Skeletal muscle tissue (tissue), 4 donors: Measurements from ENCODE around the gene MED1. TPM values are rescaled to one million over a fixed set of nuclear protein-coding genes. Genes with fewer than 3 reads are reported as not detected.
"Not testable (repeated sequence)": the region's sequence is repeated elsewhere in the genome, so short reads cannot be mapped to it uniquely, and the experiment has no call there.

Source experiments
- H3K27ac ChIP-seq: one replicate; pipeline ENCODE4 v1.7.0; 2013; ENCODE audit warnings: mild to moderate bottlenecking, low read depth, low read length, inconsistent platforms
- H3K27me3 ChIP-seq, 3 donors: one replicate each; pipeline ENCODE4 v1.7.0; 2013; ENCODE audit warnings: low read length in 3 of 3; ENCODE audit not compliant: control insufficient read depth in 3 of 3, insufficient read depth in 3 of 3
- H3K36me3 ChIP-seq, 3 donors: one replicate each; pipeline ENCODE4 v1.7.0; 2013; ENCODE audit warnings: low read length in 3 of 3; ENCODE audit not compliant: control insufficient read depth in 3 of 3, insufficient read depth in 3 of 3
- H3K4me1 ChIP-seq, 3 donors: one replicate each; pipeline ENCODE4 v1.7.0; 2013; ENCODE audit warnings: low read length in 3 of 3, mild to moderate bottlenecking in 3 of 3; ENCODE audit not compliant: control insufficient read depth in 3 of 3, insufficient read depth in 3 of 3
- H3K4me3 ChIP-seq, 3 donors: one replicate each; pipeline ENCODE4 v1.7.0; 2013; ENCODE audit warnings: low read length in 3 of 3
- H3K9ac ChIP-seq, 3 donors: one replicate each; pipeline ENCODE4 v1.7.0; 2013; ENCODE audit warnings: low read length in 3 of 3, mild to moderate bottlenecking in 3 of 3, moderate library complexity in 2 of 3, low read depth in 1 of 3
- H3K9me3 ChIP-seq, 3 donors: one replicate each; pipeline ENCODE4 v1.7.0; 2013; ENCODE audit warnings: low read length in 3 of 3; ENCODE audit not compliant: control insufficient read depth in 3 of 3
- total RNA-seq: library from RNA; depleted of rRNA; stranded (reverse); fragments of >200 nt; gene quantifications from one replicate; pipeline ENCODE4 v1.2.3, GENCODE V29; 2014
- donor health status: Osteomylitis.

The MED1 gene
- total RNA-seq, 1 donor from 2014 or later: 20.9 TPM

DNA sequence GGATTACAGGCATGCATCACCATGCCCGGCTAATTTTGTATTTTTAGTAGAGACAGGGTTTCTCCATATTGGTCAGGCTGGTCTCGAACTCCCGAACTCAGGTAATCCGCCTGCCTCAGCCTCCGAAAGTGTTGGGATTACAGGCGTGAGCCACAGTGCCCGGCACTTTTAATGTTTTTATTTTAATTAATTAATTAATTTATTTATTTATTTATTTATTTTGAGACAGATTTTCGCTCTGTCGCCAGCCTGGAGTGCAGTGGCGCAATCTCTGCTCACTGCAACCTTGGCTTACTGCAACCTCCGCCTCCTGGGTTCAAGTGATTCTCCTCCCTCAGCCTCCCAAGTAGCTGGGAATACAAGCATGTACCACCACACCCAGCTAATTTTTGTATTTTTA lies 17.5 kb upstream of the MED1 start:
- not testable (repeated sequence) for H3K4me3 ChIP-seq, H3K27ac ChIP-seq, H3K9ac ChIP-seq, H3K9me3 ChIP-seq, H3K27me3 ChIP-seq
- Histone ChIP-seq H3K36me3 (peaks cover 14 to 15% (median 14%) of the 10 kb centered on the region in 3 donors), H3K4me1 (peaks cover 11 to 15% (median 12%) of the 10 kb centered on the region in 3 donors)

DNA sequence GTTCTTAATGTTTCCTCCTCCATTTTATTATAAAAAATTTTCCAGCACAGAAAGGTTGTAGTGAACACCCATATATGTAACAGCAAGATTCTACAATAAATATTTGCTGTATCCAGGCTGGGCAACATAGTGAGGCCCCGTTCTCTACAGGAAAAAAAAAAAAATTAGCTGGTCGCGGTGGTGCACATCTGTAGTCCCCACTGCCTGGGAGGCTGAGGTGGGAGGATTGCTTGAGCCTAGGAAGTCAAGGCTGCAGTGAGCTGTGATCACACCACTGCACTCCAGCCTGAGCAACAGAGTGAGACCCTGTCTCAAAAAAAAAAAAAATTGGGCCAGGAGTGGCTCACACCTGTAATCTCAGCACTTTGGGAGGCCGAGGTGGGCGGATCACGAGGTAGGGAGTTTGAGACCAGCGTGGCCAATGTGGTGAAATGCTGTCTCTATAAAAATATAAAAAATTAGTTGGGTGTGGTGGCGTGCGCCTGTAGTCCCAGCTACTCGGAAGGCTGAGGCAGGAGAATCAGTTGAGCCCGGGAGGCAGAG lies 13.6 kb upstream of the MED1 start:
- peak overlapping the region in 1 of 3 donors; percentile 14 for H3K4me3 ChIP-seq

DNA sequence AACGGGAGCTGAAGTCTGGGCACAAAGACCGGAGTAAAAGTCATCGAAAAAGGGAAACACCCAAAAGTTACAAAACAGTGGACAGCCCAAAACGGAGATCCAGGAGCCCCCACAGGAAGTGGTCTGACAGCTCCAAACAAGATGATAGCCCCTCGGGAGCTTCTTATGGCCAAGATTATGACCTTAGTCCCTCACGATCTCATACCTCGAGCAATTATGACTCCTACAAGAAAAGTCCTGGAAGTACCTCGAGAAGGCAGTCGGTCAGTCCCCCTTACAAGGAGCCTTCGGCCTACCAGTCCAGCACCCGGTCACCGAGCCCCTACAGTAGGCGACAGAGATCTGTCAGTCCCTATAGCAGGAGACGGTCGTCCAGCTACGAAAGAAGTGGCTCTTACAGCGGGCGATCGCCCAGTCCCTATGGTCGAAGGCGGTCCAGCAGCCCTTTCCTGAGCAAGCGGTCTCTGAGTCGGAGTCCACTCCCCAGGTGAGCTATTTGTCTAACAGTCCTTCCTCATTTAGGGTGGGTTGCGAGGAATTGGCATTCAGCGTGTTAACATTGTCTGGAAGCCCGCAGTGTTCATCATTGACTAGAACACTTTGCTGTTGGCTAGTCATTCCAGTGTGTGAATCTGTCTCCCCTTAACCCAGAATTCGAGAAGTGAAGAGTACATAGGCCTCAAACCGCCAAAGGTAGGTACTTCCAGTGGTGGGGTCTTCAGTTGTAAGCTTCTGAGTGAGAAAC lies 11.7 kb upstream of the MED1 start:
- Histone ChIP-seq H3K4me1 (peaks cover 17 to 35% (median 19%) of the 10 kb centered on the region in 3 donors), H3K36me3 (no peaks in the 10 kb centered on the region), H3K27ac (peak overlapping the region; percentile 97)

More for the DNA sequence above, 13.6 kb upstream of the MED1 start:
- H3K9me3 ChIP-seq, H3K27ac ChIP-seq, H3K36me3 ChIP-seq, H3K27me3 ChIP-seq: not testable (repeated sequence)
- Histone ChIP-seq H3K9ac (peak overlapping the region in 2 of 3 donors; percentile 24 to 40), H3K4me1 (peaks cover 17 to 35% (median 19%) of the 10 kb centered on the region in 3 donors)

DNA sequence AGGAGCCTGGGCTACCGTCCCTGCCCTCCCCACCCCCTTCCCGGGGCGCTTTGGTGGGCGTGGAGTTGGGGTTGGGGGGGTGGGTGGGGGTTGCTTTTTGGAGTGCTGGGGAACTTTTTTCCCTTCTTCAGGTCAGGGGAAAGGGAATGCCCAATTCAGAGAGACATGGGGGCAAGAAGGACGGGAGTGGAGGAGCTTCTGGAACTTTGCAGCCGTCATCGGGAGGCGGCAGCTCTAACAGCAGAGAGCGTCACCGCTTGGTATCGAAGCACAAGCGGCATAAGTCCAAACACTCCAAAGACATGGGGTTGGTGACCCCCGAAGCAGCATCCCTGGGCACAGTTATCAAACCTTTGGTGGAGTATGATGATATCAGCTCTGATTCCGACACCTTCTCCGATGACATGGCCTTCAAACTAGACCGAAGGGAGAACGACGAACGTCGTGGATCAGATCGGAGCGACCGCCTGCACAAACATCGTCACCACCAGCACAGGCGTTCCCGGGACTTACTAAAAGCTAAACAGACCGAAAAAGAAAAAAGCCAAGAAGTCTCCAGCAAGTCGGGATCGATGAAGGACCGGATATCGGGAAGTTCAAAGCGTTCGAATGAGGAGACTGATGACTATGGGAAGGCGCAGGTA lies 11.0 kb upstream of the MED1 start:
- peaks cover 0 to 2% (median 0%) of the 10 kb centered on the region in 3 donors for H3K9me3 ChIP-seq
- H3K9ac ChIP-seq: peak overlapping the region; percentile 98 to 99 (median 98)
- H3K4me3 ChIP-seq: peak overlapping the region; percentile 85 to 99 (median 93)
- H3K36me3 ChIP-seq: no peaks in the 10 kb centered on the region
- peaks cover 17 to 35% (median 19%) of the 10 kb centered on the region in 3 donors for H3K4me1 ChIP-seq
- H3K27ac ChIP-seq: peak overlapping the region; percentile 97
- no peaks in the 10 kb centered on the region for H3K27me3 ChIP-seq

More for the DNA sequence above, 11.7 kb upstream of the MED1 start:
- Histone ChIP-seq H3K9me3 (peaks cover 0 to 2% (median 0%) of the 10 kb centered on the region in 3 donors), H3K9ac (peak overlapping the region; percentile 80 to 98 (median 98)), H3K27me3 (no peaks in the 10 kb centered on the region), H3K4me3 (peak overlapping the region; percentile 85 to 99 (median 93))

DNA sequence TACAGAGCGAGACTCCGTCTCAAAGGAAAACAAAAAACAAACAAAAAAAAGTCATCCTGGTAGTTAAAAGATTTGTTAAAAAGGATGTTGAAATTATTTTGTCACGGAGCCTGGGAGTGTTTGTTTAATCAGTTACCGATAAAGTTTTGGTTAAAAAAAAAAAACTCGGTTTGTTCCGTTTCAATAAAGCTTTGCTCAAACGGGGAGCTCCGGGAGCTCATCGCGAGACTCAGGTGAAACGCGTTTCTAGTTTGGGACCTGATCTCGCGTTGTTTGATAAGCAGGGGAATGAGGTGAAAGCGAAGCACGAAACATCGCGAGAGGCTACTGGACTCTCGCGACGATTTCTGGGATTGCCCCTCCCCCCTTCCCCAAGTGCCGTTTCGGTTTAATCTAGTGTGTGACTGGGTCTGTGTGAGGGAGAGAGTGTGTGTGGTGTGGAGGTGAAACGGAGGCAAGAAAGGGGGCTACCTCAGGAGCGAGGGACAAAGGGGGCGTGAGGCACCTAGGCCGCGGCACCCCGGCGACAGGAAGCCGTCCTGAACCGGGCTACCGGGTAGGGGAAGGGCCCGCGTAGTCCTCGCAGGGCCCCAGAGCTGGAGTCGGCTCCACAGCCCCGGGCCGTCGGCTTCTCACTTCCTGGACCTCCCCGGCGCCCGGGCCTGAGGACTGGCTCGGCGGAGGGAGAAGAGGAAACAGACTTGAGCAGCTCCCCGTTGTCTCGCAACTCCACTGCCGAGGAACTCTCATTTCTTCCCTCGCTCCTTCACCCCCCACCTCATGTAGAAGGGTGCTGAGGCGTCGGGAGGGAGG lies 10.3 kb upstream of the MED1 start, which contains the start of gene CDK12:
CDK12 (plus strand) TSS at position 374 of the 813 bp plus-strand sequence. CDS start 586 bp downstream, outside the sequence.
- peaks cover 17 to 35% (median 19%) of the 10 kb centered on the region in 3 donors for H3K4me1 ChIP-seq
- H3K4me3 ChIP-seq: peak within 1 kb of the TSS; percentile 85 to 99 (median 93)
- H3K27me3 ChIP-seq: no peaks in the 10 kb centered on the region
- H3K9me3 ChIP-seq: peaks cover 0 to 2% (median 0%) of the 10 kb centered on the region in 3 donors
- H3K36me3 ChIP-seq: no peaks in the 10 kb centered on the region
- H3K27ac ChIP-seq: peak within 1 kb of the TSS; percentile 97
- H3K9ac ChIP-seq: peak within 1 kb of the TSS; percentile 98 to 99 (median 98)

DNA sequence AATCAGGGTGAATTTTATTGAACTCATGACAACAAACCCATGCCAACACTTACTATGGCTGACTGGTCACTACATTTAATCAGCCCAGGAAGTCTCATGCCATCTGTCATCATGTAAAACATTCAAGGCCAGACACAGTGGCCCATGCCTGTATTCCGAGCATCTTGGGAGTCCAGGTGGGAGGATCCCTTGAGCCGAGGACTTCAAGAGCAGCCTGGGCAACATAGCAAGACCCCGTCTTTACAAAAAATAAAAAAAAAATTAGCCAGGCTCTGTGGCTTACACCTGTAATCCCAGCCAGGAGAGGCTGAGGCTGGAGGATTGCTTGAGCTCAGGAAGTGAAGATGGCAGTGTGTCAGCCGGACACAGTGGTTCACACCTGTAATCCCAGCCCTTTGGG lies 4.9 kb upstream of the MED1 start:
- peaks cover 0 to 2% (median 0%) of the 10 kb centered on the region in 3 donors for H3K9me3 ChIP-seq
- no peak overlapping the region for H3K27ac ChIP-seq
- no peak overlapping the region for H3K9ac ChIP-seq
- no peaks in the 10 kb centered on the region for H3K27me3 ChIP-seq
- H3K4me1 ChIP-seq: peaks cover 0 to 6% (median 2%) of the 10 kb centered on the region in 3 donors
- H3K4me3 ChIP-seq: no peak overlapping the region
- no peaks in the 10 kb centered on the region for H3K36me3 ChIP-seq

DNA sequence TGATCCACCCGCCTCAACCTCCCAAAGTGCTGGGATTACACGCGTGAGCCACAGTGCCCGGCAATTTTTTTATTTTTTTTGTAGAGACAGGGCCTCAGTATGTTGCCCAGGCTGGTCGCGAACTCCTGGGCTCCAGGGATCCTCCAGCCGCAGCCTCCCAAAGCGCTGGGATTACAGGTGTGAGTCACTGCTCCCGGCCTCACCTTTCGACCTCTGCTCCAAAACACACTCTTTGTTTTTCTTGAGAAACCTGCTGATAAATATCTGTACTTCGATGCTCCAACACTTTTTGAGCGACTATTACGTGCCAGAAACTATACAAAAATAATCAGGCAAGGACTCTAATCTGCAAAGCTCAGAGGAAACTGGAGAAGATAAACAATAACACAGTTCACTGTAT lies 1.0 kb downstream of the MED1 start:
- peaks cover 6 to 19% (median 13%) of the 10 kb centered on the region in 3 donors for H3K36me3 ChIP-seq
- H3K9ac ChIP-seq: peak overlapping the region in 2 of 3 donors; percentile 90 to 98
- H3K4me3 ChIP-seq: peak overlapping the region; percentile 79 to 97 (median 93)
- H3K4me1 ChIP-seq: peaks cover 0 to 13% (median 5%) of the 10 kb centered on the region in 3 donors
- H3K27me3 ChIP-seq: no peaks in the 10 kb centered on the region
- H3K9me3 ChIP-seq: no peaks in the 10 kb centered on the region
- H3K27ac ChIP-seq: peak overlapping the region; percentile 82

DNA sequence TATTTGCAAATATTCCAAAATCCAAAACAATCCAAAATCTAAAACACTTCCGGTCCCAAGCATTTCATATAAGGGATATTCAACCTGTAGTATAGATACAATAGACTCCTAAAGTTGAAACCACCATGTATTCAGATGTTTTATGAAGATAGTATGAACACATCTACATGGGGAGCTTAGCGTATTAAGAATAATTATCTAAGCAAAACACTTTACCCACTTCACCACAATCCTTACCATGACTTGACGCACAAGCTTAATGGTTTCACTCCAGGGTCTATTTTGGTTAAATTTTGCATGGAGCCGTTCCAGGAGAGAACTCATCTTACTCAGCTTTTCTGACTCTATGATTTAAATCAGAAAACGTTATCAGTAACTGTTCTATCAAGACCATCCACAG lies 3.5 kb downstream of the MED1 start:
- H3K36me3 ChIP-seq: peaks cover 6 to 30% (median 20%) of the 10 kb centered on the region in 3 donors
- H3K9ac ChIP-seq: no peak overlapping the region
- no peaks in the 10 kb centered on the region for H3K27me3 ChIP-seq
- H3K9me3 ChIP-seq: no peaks in the 10 kb centered on the region
- peaks cover 0 to 13% (median 5%) of the 10 kb centered on the region in 3 donors for H3K4me1 ChIP-seq
- H3K27ac ChIP-seq: no peak overlapping the region
- no peak overlapping the region for H3K4me3 ChIP-seq

DNA sequence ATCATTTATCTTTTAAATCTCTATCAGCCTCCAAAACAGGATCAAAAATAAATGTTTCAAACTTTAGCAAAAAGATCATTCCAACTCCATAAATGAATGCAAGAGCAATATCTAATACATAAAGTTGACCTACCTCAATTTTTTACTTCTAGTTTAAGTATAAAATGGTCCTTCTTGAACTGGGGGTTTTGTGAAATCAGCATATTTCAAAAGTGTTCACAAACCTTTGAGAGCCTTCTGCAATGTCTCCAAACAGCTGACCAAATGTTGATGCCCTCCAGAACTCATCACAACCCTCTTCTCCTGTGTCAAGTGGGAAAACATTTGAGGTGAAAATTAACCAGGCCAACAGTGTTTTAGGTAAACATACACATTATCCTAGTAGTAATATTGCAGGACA lies 7.7 kb downstream of the MED1 start:
- Histone ChIP-seq H3K4me3 (no peak overlapping the region), H3K27me3 (no peaks in the 10 kb centered on the region), H3K9me3 (no peaks in the 10 kb centered on the region), H3K4me1 (no peaks in the 10 kb centered on the region), H3K9ac (no peak overlapping the region), H3K36me3 (peaks cover 23 to 49% (median 41%) of the 10 kb centered on the region in 3 donors), H3K27ac (no peak overlapping the region)
